Measurements from ENCODE around the gene CD226.

Gene CD226

GRCh38 chr18:69951182-69951581, 3.5 kb upstream of the CD226 start:
- Histone ChIP-seq H3K4me3 (ENCODE audit: insufficient read depth, low read length, poor library complexity, severe bottlenecking) (no peak overlapping the region), H3K79me2 (ENCODE audit: insufficient read depth, low read length) (no peaks in the 10 kb centered on the region), H3K27ac (ENCODE audit: low read depth, low read length) (no peak overlapping the region), H3K9me2 (replicated peaks; ENCODE audit: insufficient read depth, low read length) (no peaks in the 10 kb centered on the region), H3K4me2 (ENCODE audit: low read depth, low read length, poor library complexity, severe bottlenecking) (no peak overlapping the region), H3K36me3 (ENCODE audit: low read length) (no peaks in the 10 kb centered on the region), H3F3A (ENCODE audit: insufficient read depth) (no peaks in the 10 kb centered on the region), H3K27me3 (ENCODE audit: low read length) (no peaks in the 10 kb centered on the region), H4K20me1 (ENCODE audit: low read depth, low read length) (no peaks in the 10 kb centered on the region), H3K9me3 (ENCODE audit: insufficient read depth, low read length) (no peaks in the 10 kb centered on the region), H2AFZ (ENCODE audit: low read depth, low read length, severe bottlenecking) (no peak overlapping the region), H3K9ac (ENCODE audit: low read length) (no peak overlapping the region)
- TF ChIP-seq EZH2phosphoT487 (conservative IDR thresholded peaks at IDR 0.05; ENCODE audit: low read length): no peak
- no peak for TF ChIP-seq CTCF (IDR thresholded peaks at IDR 0.05; ENCODE audit: insufficient read depth, low read length, poor library complexity, severe bottlenecking)

- no peaks in the 10 kb centered on the region for H3K27me3 ChIP-seq (ENCODE audit: low read length)
- no peaks in the 10 kb centered on the region for H3F3A ChIP-seq (ENCODE audit: insufficient read depth)
- H3K36me3 ChIP-seq (ENCODE audit: low read length): no peaks in the 10 kb centered on the region
- H4K20me1 ChIP-seq (ENCODE audit: low read depth, low read length): no peaks in the 10 kb centered on the region
- H3K9me3 ChIP-seq (ENCODE audit: insufficient read depth, low read length): no peaks in the 10 kb centered on the region
- no peaks in the 10 kb centered on the region for H3K79me2 ChIP-seq (ENCODE audit: insufficient read depth, low read length)
- no peak overlapping the region for H3K4me2 ChIP-seq (ENCODE audit: low read depth, low read length, poor library complexity, severe bottlenecking)
- H2AFZ ChIP-seq (ENCODE audit: low read depth, low read length, severe bottlenecking): no peak overlapping the region
- H3K4me3 ChIP-seq (ENCODE audit: insufficient read depth, low read length, poor library complexity, severe bottlenecking): no peak overlapping the region
- H3K9me2 ChIP-seq (replicated peaks; ENCODE audit: insufficient read depth, low read length): no peaks in the 10 kb centered on the region
- H3K27ac ChIP-seq (ENCODE audit: low read depth, low read length): no peak overlapping the region
- TF ChIP-seq EZH2phosphoT487 (conservative IDR thresholded peaks at IDR 0.05; ENCODE audit: low read length) (no peak), CTCF (IDR thresholded peaks at IDR 0.05; ENCODE audit: insufficient read depth, low read length, poor library complexity, severe bottlenecking) (no peak)
- no peak overlapping the region for H3K9ac ChIP-seq (ENCODE audit: low read length)
Observed at GRCh38 chr18:69949538-69949936, 1.9 kb upstream of the CD226 start.

- no peaks in the 10 kb centered on the region for H3K27me3 ChIP-seq (ENCODE audit: low read length)
- no peaks in the 10 kb centered on the region for H3K36me3 ChIP-seq (ENCODE audit: low read length)
- TF ChIP-seq CTCF (IDR thresholded peaks at IDR 0.05; ENCODE audit: insufficient read depth, low read length, poor library complexity, severe bottlenecking) (no peak), EZH2phosphoT487 (conservative IDR thresholded peaks at IDR 0.05; ENCODE audit: low read length) (no peak)
- no peaks in the 10 kb centered on the region for H3K79me2 ChIP-seq (ENCODE audit: insufficient read depth, low read length)
- no peaks in the 10 kb centered on the region for H3K9me2 ChIP-seq (replicated peaks; ENCODE audit: insufficient read depth, low read length)
- no peak overlapping the region for H3K9ac ChIP-seq (ENCODE audit: low read length)
- no peak overlapping the region for H2AFZ ChIP-seq (ENCODE audit: low read depth, low read length, severe bottlenecking)
- H4K20me1 ChIP-seq (ENCODE audit: low read depth, low read length): no peaks in the 10 kb centered on the region
- H3K9me3 ChIP-seq (ENCODE audit: insufficient read depth, low read length): no peaks in the 10 kb centered on the region
- no peak overlapping the region for H3K4me3 ChIP-seq (ENCODE audit: insufficient read depth, low read length, poor library complexity, severe bottlenecking)
- H3K27ac ChIP-seq (ENCODE audit: low read depth, low read length): no peak overlapping the region
- no peaks in the 10 kb centered on the region for H3F3A ChIP-seq (ENCODE audit: insufficient read depth)
- no peak overlapping the region for H3K4me2 ChIP-seq (ENCODE audit: low read depth, low read length, poor library complexity, severe bottlenecking)
Observed at GRCh38 chr18:69948919-69949537, 1.4 kb upstream of the CD226 start.

Measured in SU-DHL-6 (cell line).